HEK293 (cell line): Measurements from ENCODE around the gene MAP4K4.

Experiments
- GLI4 ChIP-seq: fragments of 450-650 bp; formaldehyde crosslinking; IDR thresholded peaks from 2 replicates; pipeline ENCODE4 v1.5.1; 2016; ENCODE audit warnings: missing biosample characterization, missing genetic modification characterization
- MEIS1 ChIP-seq: sonication (generic); formaldehyde crosslinking; IDR thresholded peaks from 2 replicates; pipeline ENCODE4 v1.8.1; 2022; ENCODE audit warnings: missing genetic modification reagents, mild to moderate bottlenecking, borderline replicate concordance
- ZFP3 ChIP-seq: fragments of 450-650 bp; formaldehyde crosslinking; IDR thresholded peaks from 2 replicates; pipeline ENCODE4 v1.5.1; 2016; ENCODE audit warnings: low read depth, missing biosample characterization, missing genetic modification characterization
- ZIC2 ChIP-seq: fragments of 450-650 bp; formaldehyde crosslinking; IDR thresholded peaks from 2 replicates; pipeline ENCODE4 v1.5.1; 2016; ENCODE audit warnings: missing biosample characterization, missing genetic modification characterization
- ZNF10 ChIP-seq: fragments of 450-650 bp; formaldehyde crosslinking; IDR thresholded peaks from 2 replicates; pipeline ENCODE4 v1.5.1; 2017; ENCODE audit warnings: missing biosample characterization, missing genetic modification characterization
- ZNF16 ChIP-seq: fragments of 450-650 bp; formaldehyde crosslinking; IDR thresholded peaks from 2 replicates; pipeline ENCODE4 v1.5.1; 2016; ENCODE audit warnings: low read depth, missing biosample characterization, missing genetic modification characterization
- ZNF202 ChIP-seq: fragments of 450-650 bp; formaldehyde crosslinking; IDR thresholded peaks from 2 replicates; pipeline ENCODE4 v1.5.1; 2016; ENCODE audit warnings: missing biosample characterization, missing genetic modification characterization, borderline replicate concordance
- ZNF37A ChIP-seq: fragments of 450-650 bp; IDR thresholded peaks from 2 replicates; pipeline ENCODE4 v1.5.1; 2018; ENCODE audit warnings: missing biosample characterization, missing genetic modification characterization
- ZSCAN30 ChIP-seq: fragments of 450-650 bp; IDR thresholded peaks from 2 replicates; pipeline ENCODE4 v1.5.1; 2018; ENCODE audit warnings: missing biosample characterization, mild to moderate bottlenecking, missing genetic modification characterization, moderate library complexity
- TF ChIP-seq, protein P1 (sequence below): fragments of 450-650 bp; formaldehyde crosslinking; IDR thresholded peaks from 2 replicates; pipeline ENCODE4 v1.5.1; 2016; ENCODE audit warnings: missing biosample characterization, missing genetic modification characterization
- TF ChIP-seq, protein P2 (sequence below): fragments of 450-650 bp; IDR thresholded peaks from 2 replicates; pipeline ENCODE4 v1.5.1; 2018; ENCODE audit warnings: missing biosample characterization, mild to moderate bottlenecking, missing genetic modification characterization

DNA sequence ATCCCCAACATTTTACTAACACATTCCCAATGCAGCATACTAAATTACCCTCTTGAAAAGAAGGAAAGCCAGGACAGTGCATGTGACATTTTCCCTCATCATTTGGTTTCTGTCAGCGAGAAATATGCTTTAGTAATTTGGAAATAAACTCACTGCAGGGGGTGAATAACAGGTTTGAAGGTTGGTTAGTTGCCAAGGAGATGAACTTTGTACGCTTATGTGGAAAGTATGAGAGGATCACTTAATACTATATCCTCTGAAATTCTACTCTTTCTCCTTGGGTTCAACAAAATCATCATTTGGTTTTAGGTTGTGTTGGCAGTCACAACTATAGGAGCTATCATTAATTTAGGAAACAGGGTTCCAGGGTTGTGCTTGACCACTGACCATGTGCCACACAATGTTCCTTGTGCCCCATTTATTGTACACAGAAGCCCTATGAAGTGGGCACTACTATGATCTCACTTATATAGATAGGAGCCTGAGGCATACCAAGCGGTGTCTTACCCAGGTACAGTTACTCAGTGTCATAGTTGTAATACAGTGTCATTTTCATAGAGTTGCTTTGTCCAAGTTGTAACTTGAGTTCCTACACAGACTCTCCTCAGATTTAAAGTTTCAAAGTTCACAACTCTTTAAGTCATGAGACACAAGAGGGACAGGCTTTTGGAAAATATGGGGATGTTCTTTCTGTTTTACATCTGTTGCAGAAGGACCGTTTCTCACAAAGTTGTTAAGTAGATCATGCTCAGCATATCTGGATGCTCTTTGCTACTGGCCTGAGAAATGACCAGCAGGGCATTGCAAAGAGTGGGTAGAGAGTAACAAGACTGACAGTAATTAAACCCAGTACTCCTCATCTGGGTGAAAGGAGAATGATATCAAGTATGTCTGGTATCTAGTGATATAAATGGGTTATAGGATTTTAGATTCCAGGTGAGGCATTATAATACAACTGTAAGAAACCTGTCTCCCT is 91.8 kb downstream of the MAP4K4 start:
- TF ChIP-seq, protein P1, sequence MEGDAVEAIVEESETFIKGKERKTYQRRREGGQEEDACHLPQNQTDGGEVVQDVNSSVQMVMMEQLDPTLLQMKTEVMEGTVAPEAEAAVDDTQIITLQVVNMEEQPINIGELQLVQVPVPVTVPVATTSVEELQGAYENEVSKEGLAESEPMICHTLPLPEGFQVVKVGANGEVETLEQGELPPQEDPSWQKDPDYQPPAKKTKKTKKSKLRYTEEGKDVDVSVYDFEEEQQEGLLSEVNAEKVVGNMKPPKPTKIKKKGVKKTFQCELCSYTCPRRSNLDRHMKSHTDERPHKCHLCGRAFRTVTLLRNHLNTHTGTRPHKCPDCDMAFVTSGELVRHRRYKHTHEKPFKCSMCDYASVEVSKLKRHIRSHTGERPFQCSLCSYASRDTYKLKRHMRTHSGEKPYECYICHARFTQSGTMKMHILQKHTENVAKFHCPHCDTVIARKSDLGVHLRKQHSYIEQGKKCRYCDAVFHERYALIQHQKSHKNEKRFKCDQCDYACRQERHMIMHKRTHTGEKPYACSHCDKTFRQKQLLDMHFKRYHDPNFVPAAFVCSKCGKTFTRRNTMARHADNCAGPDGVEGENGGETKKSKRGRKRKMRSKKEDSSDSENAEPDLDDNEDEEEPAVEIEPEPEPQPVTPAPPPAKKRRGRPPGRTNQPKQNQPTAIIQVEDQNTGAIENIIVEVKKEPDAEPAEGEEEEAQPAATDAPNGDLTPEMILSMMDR (tag by site-specific recombination) = no peak
- TF ChIP-seq ZFP3 (tag by site-specific recombination) (no peak), ZSCAN30 (tag by site-specific recombination) (no peak), MEIS1 (CRISPR knock-in tag) (no peak), ZNF16 (tag by site-specific recombination) (no peak), ZNF202 (no peak), ZNF37A (tag by site-specific recombination) (no peak), GLI4 (no peak), ZIC2 (tag by site-specific recombination) (no peak), ZNF10 (tag by site-specific recombination) (no peak)
- TF ChIP-seq, protein P2, sequence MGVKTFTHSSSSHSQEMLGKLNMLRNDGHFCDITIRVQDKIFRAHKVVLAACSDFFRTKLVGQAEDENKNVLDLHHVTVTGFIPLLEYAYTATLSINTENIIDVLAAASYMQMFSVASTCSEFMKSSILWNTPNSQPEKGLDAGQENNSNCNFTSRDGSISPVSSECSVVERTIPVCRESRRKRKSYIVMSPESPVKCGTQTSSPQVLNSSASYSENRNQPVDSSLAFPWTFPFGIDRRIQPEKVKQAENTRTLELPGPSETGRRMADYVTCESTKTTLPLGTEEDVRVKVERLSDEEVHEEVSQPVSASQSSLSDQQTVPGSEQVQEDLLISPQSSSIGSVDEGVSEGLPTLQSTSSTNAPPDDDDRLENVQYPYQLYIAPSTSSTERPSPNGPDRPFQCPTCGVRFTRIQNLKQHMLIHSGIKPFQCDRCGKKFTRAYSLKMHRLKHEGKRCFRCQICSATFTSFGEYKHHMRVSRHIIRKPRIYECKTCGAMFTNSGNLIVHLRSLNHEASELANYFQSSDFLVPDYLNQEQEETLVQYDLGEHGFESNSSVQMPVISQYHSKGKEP (tag by site-specific recombination) = no peak
